ENCODE data around the gene NREP. TPM values are rescaled to one million over a fixed set of nuclear protein-coding genes. Genes with fewer than 3 reads are reported as not detected.
A peak's percentile ranks its signal among the peaks of the same experiment; 100 is the strongest.

NREP gene
- total and polyA plus RNA-seq, 7 experiments from 2014 or later: 3.5 to 28.7 (median 9.0) TPM

GRCh38 chr5:111769541-111769940 lies 12.5 kb upstream of the NREP start:
- ChIA-PET CTCF (no interaction called here), POLR2A (no interaction called here)
- Mint-ChIP-seq H3K36me3 (no peaks in the 10 kb centered on the region), H3K27ac (no peak overlapping the region), H3K9me3 (peaks cover 0 to 5% (median 0%) of the 10 kb centered on the region in 11 donors), H3K4me3 (no peak overlapping the region), H3K27me3 (peaks cover 6 to 43% (median 20%) of the 10 kb centered on the region in 5 donors), H3K4me1 (peaks cover 0 to 9% (median 0%) of the 10 kb centered on the region in 7 donors)
- Histone ChIP-seq H3K4me3 (ENCODE audit: low read length) (no peak overlapping the region), H3K9me3 (ENCODE audit: control insufficient read depth in 2 of 3, low read length in 3 of 3) (no peaks in the 10 kb centered on the region), H3K4me1 (ENCODE audit: control insufficient read depth in 2 of 2, insufficient read depth in 2 of 2, low read length in 2 of 2) (no peaks in the 10 kb centered on the region), H3K27ac (ENCODE audit: low read depth, low read length) (no peak overlapping the region), H3K27me3 (ENCODE audit: control insufficient read depth in 2 of 2, insufficient read depth in 2 of 2, low read length in 2 of 2) (no peaks in the 10 kb centered on the region), H3K36me3 (ENCODE audit: control insufficient read depth in 2 of 3, insufficient read depth in 3 of 3, low read length in 3 of 3) (no peaks in the 10 kb centered on the region)
- ATAC-seq (no peak), DNase-seq (no peak)
- intact Hi-C loops (cut with micrococcal nuclease): no loop called here

GRCh38 chr5:111765613-111766571 lies 8.9 kb upstream of the NREP start:
- Histone ChIP-seq H3K4me3 (ENCODE audit: low read length) (no peak overlapping the region), H3K27me3 (ENCODE audit: control insufficient read depth in 2 of 2, insufficient read depth in 2 of 2, low read length in 2 of 2) (no peaks in the 10 kb centered on the region), H3K9me3 (ENCODE audit: control insufficient read depth in 2 of 3, low read length in 3 of 3) (no peaks in the 10 kb centered on the region), H3K27ac (ENCODE audit: low read depth, low read length) (no peak overlapping the region), H3K4me1 (ENCODE audit: control insufficient read depth in 2 of 2, insufficient read depth in 2 of 2, low read length in 2 of 2) (no peaks in the 10 kb centered on the region), H3K36me3 (ENCODE audit: control insufficient read depth in 2 of 3, insufficient read depth in 3 of 3, low read length in 3 of 3) (no peaks in the 10 kb centered on the region)
- Mint-ChIP-seq H3K27me3 (peaks cover under 1 to 27% (median 19%) of the 10 kb centered on the region in 5 donors), H3K9me3 (peaks cover 0 to 5% (median 0%) of the 10 kb centered on the region in 11 donors), H3K4me3 (no peak overlapping the region), H3K4me1 (peaks cover 0 to 2% (median 0%) of the 10 kb centered on the region in 7 donors), H3K27ac (no peak overlapping the region), H3K36me3 (no peaks in the 10 kb centered on the region)
- intact Hi-C loops (cut with micrococcal nuclease): no loop called here
- ATAC-seq (no peak), DNase-seq (no peak)
- CTCF ChIA-PET: no interaction called here
- POLR2A ChIA-PET: no interaction called here

- no peaks in the 10 kb centered on the region for H3K4me1 ChIP-seq (ENCODE audit: control insufficient read depth in 2 of 2, insufficient read depth in 2 of 2, low read length in 2 of 2)
Observed at GRCh38 chr5:111764019-111764418, 7.0 kb upstream of the NREP start.

GRCh38 chr5:111762895-111763294 lies 5.9 kb upstream of the NREP start:
- H3K36me3 ChIP-seq (ENCODE audit: control insufficient read depth in 2 of 3, insufficient read depth in 3 of 3, low read length in 3 of 3): peaks cover 0 to 2% (median 0%) of the 10 kb centered on the region in 3 experiments
- Mint-ChIP-seq H3K27me3 (peaks cover 0 to 15% (median 4%) of the 10 kb centered on the region in 5 donors), H3K4me1 (peaks cover 0 to 8% (median 5%) of the 10 kb centered on the region in 7 donors), H3K9me3 (no peaks in the 10 kb centered on the region), H3K4me3 (no peak overlapping the region), H3K27ac (no peak overlapping the region), H3K36me3 (no peaks in the 10 kb centered on the region)
- POLR2A ChIA-PET: no interaction called here
- no peak overlapping the region for H3K4me3 ChIP-seq (ENCODE audit: low read length)
- CTCF ChIA-PET: no interaction called here
- DNase-seq (no peak), ATAC-seq (no peak)
- no peaks in the 10 kb centered on the region for H3K9me3 ChIP-seq (ENCODE audit: control insufficient read depth in 2 of 3, low read length in 3 of 3)
- no peak overlapping the region for H3K27ac ChIP-seq (ENCODE audit: low read depth, low read length)
- intact Hi-C loops (cut with micrococcal nuclease): no loop called here
- no peaks in the 10 kb centered on the region for H3K4me1 ChIP-seq (ENCODE audit: control insufficient read depth in 2 of 2, insufficient read depth in 2 of 2, low read length in 2 of 2)
- H3K27me3 ChIP-seq (ENCODE audit: control insufficient read depth in 2 of 2, insufficient read depth in 2 of 2, low read length in 2 of 2): no peaks in the 10 kb centered on the region

More at GRCh38 chr5:111764019-111764418, 7.0 kb upstream of the NREP start:
- H3K27me3 ChIP-seq (ENCODE audit: control insufficient read depth in 2 of 2, insufficient read depth in 2 of 2, low read length in 2 of 2): no peaks in the 10 kb centered on the region
- POLR2A ChIA-PET: no interaction called here
- ATAC-seq (no peak), DNase-seq (no peak)
- CTCF ChIA-PET: no interaction called here
- intact Hi-C loops (cut with micrococcal nuclease): no loop called here
- no peaks in the 10 kb centered on the region for H3K9me3 ChIP-seq (ENCODE audit: control insufficient read depth in 2 of 3, low read length in 3 of 3)
- no peaks in the 10 kb centered on the region for H3K36me3 ChIP-seq (ENCODE audit: control insufficient read depth in 2 of 3, insufficient read depth in 3 of 3, low read length in 3 of 3)
- H3K4me3 ChIP-seq (ENCODE audit: low read length): no peak overlapping the region
- H3K27ac ChIP-seq (ENCODE audit: low read depth, low read length): no peak overlapping the region
- no peak overlapping the region for H3K27ac Mint-ChIP-seq
- peaks cover 0 to 5% (median 0%) of the 10 kb centered on the region in 11 donors for H3K9me3 Mint-ChIP-seq
- no peaks in the 10 kb centered on the region for H3K36me3 Mint-ChIP-seq
- peaks cover 0 to 19% (median 10%) of the 10 kb centered on the region in 5 donors for H3K27me3 Mint-ChIP-seq
- H3K4me3 Mint-ChIP-seq: no peak overlapping the region
- peaks cover 0 to 3% (median 0%) of the 10 kb centered on the region in 7 donors for H3K4me1 Mint-ChIP-seq

GRCh38 chr5:111758284-111758628 lies 1.3 kb upstream of the NREP start:
- H3K9me3 Mint-ChIP-seq: no peaks in the 10 kb centered on the region
- peak overlapping the region; percentile 33 to 90 (median 76) for H3K27ac Mint-ChIP-seq
- H3K9me3 ChIP-seq (ENCODE audit: control insufficient read depth in 2 of 3, low read length in 3 of 3): no peaks in the 10 kb centered on the region
- CTCF ChIA-PET: no interaction called here
- DNase-seq (no peak), ATAC-seq (no peak)
- POLR2A ChIA-PET: interaction anchor here (1.1 to 1.5 kb wide), 2 partner anchors 246 to 402 kb away, joined by 4 read pairs; partner anchors contain the start of gene STARD4
- no peaks in the 10 kb centered on the region for H3K27me3 ChIP-seq (ENCODE audit: control insufficient read depth in 2 of 2, insufficient read depth in 2 of 2, low read length in 2 of 2)
- H3K27me3 Mint-ChIP-seq: peaks cover 0 to 12% (median 0%) of the 10 kb centered on the region in 5 donors
- peaks cover 4 to 29% (median 18%) of the 10 kb centered on the region in 7 donors for H3K4me1 Mint-ChIP-seq
- peaks cover 0 to 4% of the 10 kb centered on the region in 2 donors for H3K4me1 ChIP-seq (ENCODE audit: control insufficient read depth in 2 of 2, insufficient read depth in 2 of 2, low read length in 2 of 2)
- H3K27ac ChIP-seq (ENCODE audit: low read depth, low read length): peak overlapping the region; percentile 75
- H3K36me3 ChIP-seq (ENCODE audit: control insufficient read depth in 2 of 3, insufficient read depth in 3 of 3, low read length in 3 of 3): peaks cover 0 to 4% (median 0%) of the 10 kb centered on the region in 3 experiments
- intact Hi-C loops (cut with micrococcal nuclease): loop anchor here (5.0 to 10.0 kb wide), 10 partner anchors 56 to 1219 kb away; partner anchors contain the start of genes SLC25A46 (in 2 of the 2), DCP2 (in 1 of the 2), REEP5 (in 1 of the 2) and SRP19 (in 1 of the 2)
- H3K36me3 Mint-ChIP-seq: peaks cover 0 to 7% (median 0%) of the 10 kb centered on the region in 5 donors
- peak overlapping the region; percentile 64 for H3K4me3 ChIP-seq (ENCODE audit: low read length)
- peak overlapping the region; percentile 83 to 94 (median 88) for H3K4me3 Mint-ChIP-seq

GRCh38 chr5:111757355-111758283 lies 625 bp upstream of the NREP start:
- Mint-ChIP-seq H3K27me3 (peaks cover 0 to 6% (median 0%) of the 10 kb centered on the region in 5 donors), H3K4me3 (peak overlapping the region; percentile 83 to 94 (median 90)), H3K36me3 (peaks cover 0 to 7% (median 0%) of the 10 kb centered on the region in 5 donors), H3K9me3 (no peaks in the 10 kb centered on the region), H3K4me1 (peaks cover 4 to 29% (median 18%) of the 10 kb centered on the region in 7 donors), H3K27ac (peak overlapping the region; percentile 57 to 92 (median 83))
- Histone ChIP-seq H3K36me3 (ENCODE audit: control insufficient read depth in 2 of 3, insufficient read depth in 3 of 3, low read length in 3 of 3) (peaks cover 0 to 4% (median 0%) of the 10 kb centered on the region in 3 experiments), H3K4me3 (ENCODE audit: low read length) (peak overlapping the region; percentile 64), H3K27me3 (ENCODE audit: control insufficient read depth in 2 of 2, insufficient read depth in 2 of 2, low read length in 2 of 2) (no peaks in the 10 kb centered on the region), H3K4me1 (ENCODE audit: control insufficient read depth in 2 of 2, insufficient read depth in 2 of 2, low read length in 2 of 2) (peaks cover 0 to 4% of the 10 kb centered on the region in 2 donors), H3K9me3 (ENCODE audit: control insufficient read depth in 2 of 3, low read length in 3 of 3) (no peaks in the 10 kb centered on the region), H3K27ac (ENCODE audit: low read depth, low read length) (peak overlapping the region; percentile 75)
- ChIA-PET CTCF (no interaction called here), POLR2A (interaction anchor here (1.0 to 1.1 kb wide), 2 partner anchors 274 to 403 kb away, joined by 4 read pairs; no protein-coding TSS in a partner anchor)
- ATAC-seq (peak; percentile 87), DNase-seq (peak; percentile 65 to 89 (median 86))
- intact Hi-C loops (cut with micrococcal nuclease): loop anchor here (1.0 to 10.0 kb wide), 16 partner anchors 15 to 1220 kb away; partner anchors contain the start of genes SLC25A46 (in 2 of the 2), STARD4 (in 2 of the 2), WDR36 (in 2 of the 2) and DCP2 (in 1 of the 2)

All from naive thymus-derived CD4-positive, alpha-beta T cell (primary cell).